Measurements from ENCODE around the gene TMEM8B. TPM values are rescaled to one million over a fixed set of nuclear protein-coding genes. Genes with fewer than 3 reads are reported as not detected.

Gene TMEM8B
- polyA plus RNA-seq, 4 donors = 26.0 to 31.8 (median 30.0) TPM

DNA sequence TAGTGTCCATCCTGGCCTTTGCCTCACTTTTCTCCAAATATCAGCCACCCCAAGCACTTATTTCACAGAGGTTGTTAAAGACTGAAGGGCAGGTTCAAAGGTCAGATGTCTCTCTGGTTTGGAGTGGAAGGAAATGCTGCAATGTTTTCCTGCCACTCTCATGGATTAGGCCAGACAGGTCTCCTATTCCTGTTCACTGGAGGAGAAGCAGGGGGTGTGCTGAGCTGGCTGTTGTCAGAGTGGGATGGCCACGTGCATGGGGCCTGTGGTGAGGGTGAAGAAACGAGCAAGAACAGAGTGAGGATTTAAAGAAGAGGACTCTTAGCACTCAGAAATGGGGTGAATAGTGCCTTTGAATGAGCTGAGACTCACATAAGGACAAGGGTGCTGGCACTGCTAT, 6.7 kb downstream of the TMEM8B start:
- no peak for DNase-seq (ENCODE audit: low read depth in 4 of 4, low spot score in 3 of 4)

DNA sequence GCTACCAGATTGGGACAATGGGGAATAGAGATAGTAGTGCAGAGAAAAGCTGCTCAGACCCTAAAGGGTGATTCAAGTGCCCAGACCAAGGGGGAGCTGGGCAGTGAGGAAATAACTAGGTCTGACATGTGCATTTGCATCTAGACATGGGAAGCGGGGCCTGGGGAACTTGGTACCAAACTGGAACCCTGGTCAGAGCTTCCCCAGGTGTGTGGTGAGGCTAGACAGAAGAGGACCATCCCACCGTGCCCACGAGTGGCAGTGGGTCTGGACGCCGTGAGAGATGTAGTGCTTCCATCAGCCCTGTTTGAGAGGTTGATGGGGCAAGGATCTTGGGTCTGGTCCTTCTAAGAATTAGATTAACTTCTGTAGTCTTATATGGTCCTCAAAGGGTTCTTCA, 7.6 kb downstream of the TMEM8B start:
- no peak for DNase-seq (ENCODE audit: low read depth in 4 of 4, low spot score in 3 of 4)

- DNase-seq (ENCODE audit: low read depth in 4 of 4, low spot score in 3 of 4) = no peak
Observed at GRCh38 chr9:35839926-35840325, 10.9 kb downstream of the TMEM8B start.

DNA sequence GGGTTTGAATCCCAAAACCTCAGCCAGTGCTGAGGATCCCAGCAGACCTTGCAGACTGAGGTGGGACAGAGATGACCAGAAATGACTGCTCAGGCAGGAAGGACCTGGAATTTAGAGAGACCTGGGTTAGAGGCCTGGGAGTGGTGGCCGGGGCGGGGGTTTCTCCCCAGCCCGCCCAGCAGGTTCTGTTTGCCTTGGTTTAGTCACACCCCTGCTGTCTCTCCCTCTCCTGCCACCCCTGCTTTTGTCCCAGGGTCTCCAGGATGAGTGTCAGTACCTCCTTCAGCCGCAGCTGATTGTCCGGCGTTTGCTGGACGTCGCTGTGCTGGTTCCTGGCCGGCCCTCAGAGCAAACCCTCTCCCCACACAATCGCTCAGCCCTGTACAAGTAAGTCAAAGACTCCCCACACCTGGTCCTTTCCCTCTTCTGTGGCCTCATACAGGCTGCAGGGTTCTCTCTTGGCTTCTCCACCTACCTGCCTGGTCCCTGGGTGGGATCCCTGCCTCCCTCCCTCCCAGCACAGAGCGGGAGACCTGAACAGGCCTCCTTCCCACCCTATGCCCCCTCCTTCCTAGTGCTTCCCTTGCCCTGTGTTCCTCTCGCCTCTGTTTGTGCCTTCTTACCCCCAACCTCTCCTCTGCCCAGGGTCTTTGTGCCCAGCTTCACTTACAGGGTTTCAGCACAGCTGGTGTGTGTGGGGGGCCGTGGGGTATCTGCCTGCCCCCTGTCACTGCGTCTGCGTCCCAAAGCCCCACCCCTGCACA, 12.0 kb downstream of the TMEM8B start:
- no peak for DNase-seq (ENCODE audit: low read depth in 4 of 4, low spot score in 3 of 4)

DNA sequence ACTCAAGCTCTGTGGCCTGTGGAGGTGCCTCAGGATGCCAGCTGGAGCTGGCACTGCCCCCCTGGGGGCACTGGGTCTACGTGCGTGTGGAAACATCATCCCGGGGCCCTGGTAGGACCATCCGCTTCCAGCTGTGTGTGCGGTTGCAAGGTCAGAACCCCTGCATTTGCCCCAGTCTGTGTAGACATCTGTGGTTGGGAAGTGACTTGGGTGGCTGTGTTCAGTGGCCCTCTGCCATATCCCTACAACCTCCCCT, 12.5 kb downstream of the TMEM8B start:
- DNase-seq (ENCODE audit: low read depth in 4 of 4, low spot score in 3 of 4) = no peak

DNA sequence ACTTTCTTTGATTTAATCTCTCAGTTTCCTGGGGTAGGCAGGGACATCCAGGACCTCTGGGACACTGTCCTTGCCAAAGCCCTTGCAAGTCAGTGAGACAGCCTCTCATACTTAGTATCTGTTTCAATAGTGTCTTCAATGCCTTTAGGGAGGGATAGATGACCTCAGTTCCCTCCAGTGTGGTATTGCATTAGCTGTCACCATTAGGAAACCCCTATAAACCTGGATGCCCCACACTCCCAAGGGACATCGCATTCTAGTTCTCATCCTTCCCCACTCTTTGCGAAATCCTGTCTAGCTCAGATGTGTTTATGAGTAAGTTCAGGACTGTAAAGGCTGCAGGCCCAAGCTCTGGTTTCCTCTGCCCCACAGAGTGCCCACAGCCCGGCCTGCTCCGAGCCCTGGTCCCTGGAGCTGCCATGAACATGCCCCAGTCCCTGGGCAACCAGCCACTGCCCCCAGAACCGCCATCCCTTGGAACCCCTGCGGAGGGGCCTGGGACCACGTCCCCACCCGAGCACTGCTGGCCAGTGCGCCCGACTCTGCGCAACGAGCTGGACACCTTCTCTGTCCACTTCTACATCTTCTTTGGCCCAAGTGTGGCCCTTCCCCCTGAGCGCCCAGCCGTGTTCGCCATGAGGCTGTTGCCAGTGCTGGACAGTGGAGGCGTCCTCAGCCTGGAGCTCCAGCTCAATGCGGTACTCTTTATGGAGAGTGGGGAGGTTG, 13.2 kb downstream of the TMEM8B start:
- no peak for DNase-seq (ENCODE audit: low read depth in 4 of 4, low spot score in 3 of 4)

GRCh38 chr9:35842795-35843194, 13.8 kb downstream of the TMEM8B start:
- no peak for DNase-seq (ENCODE audit: low read depth in 4 of 4, low spot score in 3 of 4)

GRCh38 chr9:35844628-35845270, 15.7 kb downstream of the TMEM8B start:
- peak in 2 of 4 donors; percentile 35 to 56 for DNase-seq (ENCODE audit: low read depth in 4 of 4, low spot score in 3 of 4)

GRCh38 chr9:35845824-35846771, 17.1 kb downstream of the TMEM8B start:
- no peak for DNase-seq (ENCODE audit: low read depth in 4 of 4, low spot score in 3 of 4)

- DNase-seq (ENCODE audit: low read depth in 4 of 4, low spot score in 3 of 4) = no peak
Observed at GRCh38 chr9:35847792-35848572, 19.0 kb downstream of the TMEM8B start.

DNA sequence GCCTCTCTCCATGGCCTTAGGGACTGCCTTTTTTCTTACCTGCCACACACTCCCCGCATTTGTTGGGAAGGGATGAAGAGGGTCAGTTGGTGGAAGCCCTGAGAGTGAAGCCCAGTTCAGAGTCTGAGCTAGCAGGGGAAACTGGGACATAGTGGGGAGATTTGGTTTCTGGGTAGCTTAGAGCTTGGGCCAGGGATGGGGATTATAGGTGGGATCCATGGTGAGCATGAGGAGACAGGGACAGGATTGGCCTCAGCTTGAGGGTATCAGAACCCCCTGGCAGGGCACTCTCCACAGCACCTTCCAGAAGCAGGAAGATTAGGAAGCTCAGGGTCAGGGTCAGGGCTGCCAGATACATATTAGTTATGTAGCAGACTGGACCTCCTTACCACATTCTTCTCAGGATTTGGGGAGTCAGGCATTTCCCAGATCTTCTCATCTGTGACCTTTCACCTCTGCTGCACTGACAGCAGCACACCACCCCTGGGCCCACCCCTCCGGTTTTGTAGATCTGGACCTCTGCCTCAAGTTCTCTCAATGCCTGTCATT, 23.3 kb downstream of the TMEM8B start:
- no peak for DNase-seq (ENCODE audit: low read depth in 4 of 4, low spot score in 3 of 4)

- no peak for DNase-seq (ENCODE audit: low read depth in 4 of 4, low spot score in 3 of 4)
Observed at GRCh38 chr9:35852876-35853865, 24.1 kb downstream of the TMEM8B start.

GRCh38 chr9:35854091-35854762, 25.2 kb downstream of the TMEM8B start:
- DNase-seq (ENCODE audit: low read depth in 4 of 4, low spot score in 3 of 4) = no peak

DNA sequence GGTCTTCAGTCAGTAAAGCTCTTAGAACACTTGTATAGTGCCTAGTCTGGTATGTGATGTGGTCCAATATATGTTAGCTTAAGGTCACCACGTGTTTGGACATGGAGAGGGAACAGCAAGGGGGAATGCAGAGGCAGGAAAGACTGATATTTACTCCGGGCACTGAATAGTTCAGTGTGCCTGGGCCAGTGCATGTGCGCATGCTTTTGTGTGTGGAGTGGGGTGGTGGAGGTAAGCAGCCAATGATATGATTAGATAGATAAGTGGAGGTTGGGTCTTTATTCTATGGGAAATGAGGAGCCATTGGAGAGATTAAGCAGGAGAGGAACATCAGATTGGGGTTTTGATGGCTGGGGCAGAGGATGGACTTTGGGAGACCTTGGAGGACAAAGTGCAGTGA, 27.2 kb downstream of the TMEM8B start:
- DNase-seq (ENCODE audit: low read depth in 4 of 4, low spot score in 3 of 4) = no peak

- DNase-seq (ENCODE audit: low read depth in 4 of 4, low spot score in 3 of 4) = no peak
Observed at GRCh38 chr9:35856882-35857281, 27.9 kb downstream of the TMEM8B start.

DNA sequence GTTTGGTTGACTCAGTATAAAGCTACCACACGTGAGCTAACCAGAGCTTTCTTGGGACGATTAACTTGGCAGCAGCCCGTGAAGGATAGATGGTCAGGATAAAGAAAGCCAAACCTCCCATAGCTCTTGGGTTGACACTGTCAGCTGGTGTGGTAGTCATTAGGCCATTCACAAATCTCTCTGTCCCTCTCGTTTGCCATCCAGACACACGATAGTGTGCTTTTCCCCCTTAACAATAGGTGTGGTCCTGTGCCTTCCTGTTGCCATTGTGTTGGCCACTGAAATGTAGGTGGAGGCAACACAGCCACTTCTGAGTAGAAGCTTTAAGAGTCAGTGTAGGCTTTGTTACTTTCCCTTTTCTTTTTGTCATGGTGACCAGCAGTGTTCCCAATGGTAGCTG, 29.4 kb downstream of the TMEM8B start:
- DNase-seq (ENCODE audit: low read depth in 4 of 4, low spot score in 3 of 4) = no peak

DNA sequence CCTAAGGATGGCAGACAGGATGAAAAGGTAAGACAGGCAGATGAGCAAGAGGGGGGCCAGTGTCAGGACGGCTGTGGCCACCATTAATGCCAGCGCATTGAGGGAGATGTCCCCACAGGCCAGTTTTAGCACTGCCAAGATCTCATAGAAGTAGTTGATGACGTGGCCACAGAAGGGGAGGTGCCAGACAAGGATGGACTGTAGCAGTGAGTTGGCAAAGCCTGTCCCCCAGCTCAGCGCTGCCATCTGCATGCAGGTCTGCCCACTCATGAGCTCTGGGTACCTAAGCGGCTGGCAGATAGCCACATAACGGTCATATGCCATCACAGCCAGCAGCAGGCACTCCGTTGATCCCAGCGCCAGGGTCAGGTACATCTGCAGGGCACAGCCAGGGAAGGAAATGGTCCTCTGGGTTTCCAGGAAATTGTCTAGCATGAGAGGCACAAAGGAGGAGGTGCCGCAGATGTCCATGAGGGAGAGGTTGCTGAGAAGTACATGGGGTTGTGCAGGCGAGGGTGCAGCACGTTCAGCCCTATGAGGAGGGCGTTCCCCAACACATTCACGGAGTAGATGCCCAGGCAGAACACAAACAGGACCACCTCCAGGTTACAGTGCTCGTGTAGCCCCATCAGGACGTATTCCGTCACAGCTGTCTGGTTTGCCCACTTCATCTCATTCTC, 30.4 kb downstream of the TMEM8B start:
- no peak for DNase-seq (ENCODE audit: low read depth in 4 of 4, low spot score in 3 of 4)

GRCh38 chr9:35859990-35860339, 30.9 kb downstream of the TMEM8B start:
- no peak for DNase-seq (ENCODE audit: low read depth in 4 of 4, low spot score in 3 of 4)

All from right renal pelvis (tissue), 4 donors.